Measurements from ENCODE around the gene ZNF598.

The ZNF598 gene

DNA sequence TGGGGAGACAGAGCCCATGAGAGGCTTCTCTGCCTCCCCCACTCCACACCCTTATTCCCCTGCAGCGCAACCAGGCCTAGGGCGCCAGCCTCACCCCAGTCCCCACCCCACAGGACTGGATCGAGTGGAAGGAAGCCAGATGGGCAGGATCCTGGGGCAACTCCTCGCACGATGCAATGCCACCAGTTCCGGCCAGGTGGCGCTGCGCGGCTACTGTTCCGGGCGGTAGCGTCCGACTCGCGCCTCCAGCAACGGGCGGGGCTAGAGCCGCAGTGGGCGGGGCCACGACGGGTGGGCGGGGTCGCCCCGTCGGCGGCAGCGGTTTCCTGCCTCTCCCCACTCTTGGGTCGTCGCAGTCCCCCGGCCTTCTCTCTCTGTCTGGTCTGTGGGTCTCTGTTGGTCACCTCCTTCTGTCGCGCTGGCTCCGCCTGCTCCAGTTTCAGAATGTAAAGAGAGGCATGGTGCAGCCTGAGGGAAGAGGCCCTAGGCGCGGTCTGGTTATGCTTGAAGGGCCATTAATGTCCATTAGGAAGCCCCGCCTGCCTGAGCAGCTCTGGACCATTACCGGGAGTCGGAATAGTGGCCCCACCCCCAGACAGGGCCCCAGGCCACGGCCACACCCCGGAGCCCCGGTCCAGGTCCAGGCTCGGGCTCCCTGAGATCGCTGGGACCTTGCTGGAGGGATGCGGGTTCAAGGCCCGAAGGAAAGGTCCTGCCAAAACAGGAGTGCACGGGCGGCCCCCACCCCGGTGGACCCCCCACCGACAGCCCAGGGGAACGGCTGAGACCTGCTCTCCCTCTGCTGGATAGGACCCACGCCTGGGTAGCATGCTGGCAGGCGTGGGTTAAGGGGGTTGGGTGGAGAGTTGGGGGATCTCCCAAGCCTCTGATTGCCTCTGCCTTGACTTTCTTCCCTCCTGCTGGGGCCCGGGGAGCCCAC lies 13.7 kb upstream of the ZNF598 start:
- no peak for DNase-seq (ENCODE audit: low read depth)
- H3K4me3 ChIP-seq (ENCODE audit: control insufficient read depth, low read depth, low read length): peak overlapping the region; percentile 29
- TF ChIP-seq, protein P1, sequence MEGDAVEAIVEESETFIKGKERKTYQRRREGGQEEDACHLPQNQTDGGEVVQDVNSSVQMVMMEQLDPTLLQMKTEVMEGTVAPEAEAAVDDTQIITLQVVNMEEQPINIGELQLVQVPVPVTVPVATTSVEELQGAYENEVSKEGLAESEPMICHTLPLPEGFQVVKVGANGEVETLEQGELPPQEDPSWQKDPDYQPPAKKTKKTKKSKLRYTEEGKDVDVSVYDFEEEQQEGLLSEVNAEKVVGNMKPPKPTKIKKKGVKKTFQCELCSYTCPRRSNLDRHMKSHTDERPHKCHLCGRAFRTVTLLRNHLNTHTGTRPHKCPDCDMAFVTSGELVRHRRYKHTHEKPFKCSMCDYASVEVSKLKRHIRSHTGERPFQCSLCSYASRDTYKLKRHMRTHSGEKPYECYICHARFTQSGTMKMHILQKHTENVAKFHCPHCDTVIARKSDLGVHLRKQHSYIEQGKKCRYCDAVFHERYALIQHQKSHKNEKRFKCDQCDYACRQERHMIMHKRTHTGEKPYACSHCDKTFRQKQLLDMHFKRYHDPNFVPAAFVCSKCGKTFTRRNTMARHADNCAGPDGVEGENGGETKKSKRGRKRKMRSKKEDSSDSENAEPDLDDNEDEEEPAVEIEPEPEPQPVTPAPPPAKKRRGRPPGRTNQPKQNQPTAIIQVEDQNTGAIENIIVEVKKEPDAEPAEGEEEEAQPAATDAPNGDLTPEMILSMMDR (IDR thresholded peaks at IDR 0.05; ENCODE audit: control insufficient read depth, insufficient read depth, low read depth, low read length, missing control alignments): peak; percentile 93

DNA sequence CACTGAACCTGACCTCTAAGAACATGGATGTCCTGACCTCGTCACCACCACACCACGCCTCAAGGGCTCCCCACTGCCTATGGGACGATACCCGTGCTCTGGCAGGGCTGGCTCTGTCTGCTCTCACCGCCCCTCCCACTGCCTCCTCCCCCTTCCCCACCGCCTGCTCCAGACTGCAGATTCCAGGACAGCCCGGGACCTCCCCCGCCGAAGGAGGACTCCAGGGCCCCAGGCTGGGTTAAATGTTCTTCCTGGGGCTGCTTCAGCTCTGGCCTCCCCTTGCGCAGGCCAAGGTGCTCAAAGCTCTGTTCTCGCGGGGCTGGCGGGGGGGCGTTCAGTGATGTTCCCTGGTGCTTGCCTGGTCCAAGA lies 13.1 kb upstream of the ZNF598 start:
- no peak for DNase-seq (ENCODE audit: low read depth)
- peak overlapping the region; percentile 29 for H3K4me3 ChIP-seq (ENCODE audit: control insufficient read depth, low read depth, low read length)
- TF ChIP-seq, protein P1 (IDR thresholded peaks at IDR 0.05; ENCODE audit: control insufficient read depth, insufficient read depth, low read depth, low read length, missing control alignments): no peak

DNA sequence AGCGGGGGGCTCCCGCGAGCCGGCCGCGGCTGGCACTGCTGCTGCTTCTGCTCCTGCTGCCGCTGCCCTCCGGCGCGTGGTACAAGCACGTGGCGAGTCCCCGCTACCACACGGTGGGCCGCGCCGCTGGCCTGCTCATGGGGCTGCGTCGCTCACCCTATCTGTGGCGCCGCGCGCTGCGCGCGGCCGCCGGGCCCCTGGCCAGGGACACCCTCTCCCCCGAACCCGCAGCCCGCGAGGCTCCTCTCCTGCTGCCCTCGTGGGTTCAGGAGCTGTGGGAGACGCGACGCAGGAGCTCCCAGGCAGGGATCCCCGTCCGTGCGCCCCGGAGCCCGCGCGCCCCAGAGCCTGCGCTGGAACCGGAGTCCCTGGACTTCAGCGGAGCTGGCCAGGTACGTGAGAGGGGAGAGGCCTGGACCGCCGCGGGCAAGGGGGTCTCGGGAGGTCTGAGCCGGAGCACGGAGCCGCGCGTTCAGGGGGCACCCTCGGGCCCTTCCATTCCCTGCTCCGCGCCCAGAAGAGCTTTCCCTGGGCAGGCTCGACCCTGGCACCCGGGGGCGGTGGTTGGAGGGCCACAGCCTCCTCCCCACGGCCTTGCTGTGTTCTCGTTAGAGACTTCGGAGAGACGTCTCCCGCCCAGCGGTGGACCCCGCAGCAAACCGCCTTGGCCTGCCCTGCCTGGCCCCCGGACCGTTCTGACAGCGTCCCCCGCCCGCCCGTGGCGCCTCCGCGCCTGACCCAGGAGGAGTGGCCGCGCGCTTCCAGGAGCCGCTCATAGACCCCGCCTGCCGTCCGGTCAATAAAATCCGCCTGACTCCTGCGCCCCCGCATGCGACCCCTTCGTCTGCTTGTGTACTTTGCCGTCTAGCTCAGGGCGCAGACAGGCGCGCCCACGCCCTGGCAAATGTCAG lies 10.6 kb upstream of the ZNF598 start:
- DNase-seq (ENCODE audit: low read depth): no peak
- TF ChIP-seq, protein P1 (IDR thresholded peaks at IDR 0.05; ENCODE audit: control insufficient read depth, insufficient read depth, low read depth, low read length, missing control alignments): no peak
- no peak overlapping the region for H3K4me3 ChIP-seq (ENCODE audit: control insufficient read depth, low read depth, low read length)

DNA sequence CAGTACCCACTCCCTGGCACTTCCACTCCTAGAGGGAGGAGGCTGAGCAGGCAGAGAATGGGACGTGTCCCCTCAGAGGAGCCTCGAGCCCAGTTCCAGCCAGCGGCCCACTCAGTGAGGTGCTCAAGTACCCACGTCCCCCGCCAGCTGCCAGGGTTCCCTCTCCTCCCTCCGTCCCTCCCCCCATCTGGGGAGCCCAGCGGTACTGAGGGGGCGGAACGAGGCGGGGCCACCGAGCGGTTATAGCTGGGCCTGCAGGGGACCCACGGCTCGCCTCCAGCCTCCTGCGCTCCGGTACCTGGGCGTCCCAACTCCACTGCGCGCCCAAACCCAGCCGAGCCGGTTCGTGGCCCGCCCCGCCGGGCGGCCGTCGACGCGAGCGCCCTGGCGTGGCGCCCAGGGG lies 9.9 kb upstream of the ZNF598 start, which contains the start of gene NPW:
TSS of gene NPW (plus strand) at position 268 of the 403 bp plus-strand sequence.
- no peak for DNase-seq (ENCODE audit: low read depth)
- TF ChIP-seq, protein P1 (IDR thresholded peaks at IDR 0.05; ENCODE audit: control insufficient read depth, insufficient read depth, low read depth, low read length, missing control alignments): no peak
- no peak within 1 kb of the TSS for H3K4me3 ChIP-seq (ENCODE audit: control insufficient read depth, low read depth, low read length)

DNA sequence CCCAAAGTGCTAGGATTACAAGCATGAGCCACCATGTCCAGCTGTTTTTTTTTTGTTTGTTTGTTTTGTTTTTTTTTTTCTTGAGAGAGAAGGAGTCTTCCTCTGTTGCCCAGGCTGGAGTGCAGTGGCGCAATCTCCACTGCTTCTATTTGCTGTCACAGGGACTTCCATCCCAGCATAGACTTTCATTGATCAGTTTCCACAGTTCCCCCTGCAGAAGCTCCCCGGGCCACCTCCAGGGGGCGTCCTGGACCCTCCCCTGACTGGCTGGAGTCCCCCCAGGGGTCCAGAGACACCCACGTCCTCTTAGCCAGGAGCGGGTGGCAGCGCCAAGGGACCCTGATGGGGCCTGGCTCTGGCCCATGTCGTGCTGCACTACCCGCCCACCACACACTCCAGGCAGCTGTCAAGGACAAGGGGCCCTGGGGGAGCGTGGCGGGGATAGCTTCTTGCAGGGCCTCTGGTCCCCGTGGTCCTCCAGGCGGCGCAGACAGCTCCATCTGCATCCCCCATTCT lies 6.8 kb upstream of the ZNF598 start:
- TF ChIP-seq, protein P1 (IDR thresholded peaks at IDR 0.05; ENCODE audit: control insufficient read depth, insufficient read depth, low read depth, low read length, missing control alignments): peak; percentile 36
- no peak for DNase-seq (ENCODE audit: low read depth)
- no peak overlapping the region for H3K4me3 ChIP-seq (ENCODE audit: control insufficient read depth, low read depth, low read length)

DNA sequence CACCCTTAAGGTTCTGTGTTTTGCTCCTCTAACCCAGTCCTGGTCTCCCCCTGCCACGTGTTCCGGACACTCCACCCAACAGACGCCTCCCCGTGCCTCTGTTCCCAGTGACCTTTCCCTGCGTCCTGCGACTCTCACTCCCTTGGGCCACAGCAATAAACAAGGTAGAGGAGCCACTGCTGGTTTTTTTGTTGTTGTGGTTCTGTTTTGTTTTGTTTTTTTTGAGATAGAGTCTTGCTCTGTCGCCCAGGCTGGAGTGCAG lies 6.3 kb upstream of the ZNF598 start:
- H3K4me3 ChIP-seq (ENCODE audit: control insufficient read depth, low read depth, low read length): no peak overlapping the region
- DNase-seq (ENCODE audit: low read depth): no peak
- TF ChIP-seq, protein P1 (IDR thresholded peaks at IDR 0.05; ENCODE audit: control insufficient read depth, insufficient read depth, low read depth, low read length, missing control alignments): no peak
